Stimulated activated CD4-positive, alpha-beta T cell treated with anti-CD3 and anti-CD28 coated beads, Interleukin-1b, Interleukin-23, amount 100 ng/mL, for 24 hours (primary cell): ENCODE measurements around the gene FBXL16.

Experiments
- DNase-seq, 4 experiments: peaks; one replicate each; pipeline ENCODE4 v3.0.0-alpha.2; 2020; ENCODE audit warnings: low read depth in 4 of 4, low spot score in 1 of 4

FBXL16 gene

DNA sequence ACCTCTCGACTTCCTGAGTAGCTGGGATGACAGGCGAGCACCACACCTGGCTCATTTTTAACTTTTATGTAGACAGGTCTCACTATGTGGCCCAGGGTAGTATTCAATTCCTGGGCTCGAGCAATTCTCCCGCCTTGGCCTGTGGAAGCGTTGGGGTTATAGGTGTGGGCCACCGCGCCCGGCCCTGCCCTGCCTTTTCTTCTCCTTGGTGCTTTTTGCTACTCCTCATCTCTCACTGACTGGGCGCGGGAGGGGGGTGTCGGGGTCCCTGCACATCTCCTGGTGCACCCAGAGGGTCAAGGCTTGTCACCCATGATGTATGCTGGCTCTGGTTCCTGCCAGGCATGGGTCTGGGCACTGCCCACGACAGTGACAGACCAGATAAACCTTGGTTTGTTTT, 61.0 kb downstream of the FBXL16 start:
- DNase-seq, result no peak

GRCh38 chr16:643050-643368, 62.6 kb downstream of the FBXL16 start:
- DNase-seq, result no peak
